ENCODE results near the gene TMEM9B.
A peak's percentile ranks its signal among the peaks of the same experiment; 100 is the strongest.

The TMEM9B gene

GRCh38 chr11:8933931-8934330 is 30.3 kb downstream of the TMEM9B start:
- in situ Hi-C loops (cut with HindIII; ENCODE audit: low pct_unique_long_range_greater_than_20kb, low sequenced_read_pairs), result no loop called here
- no peak for DNase-seq (ENCODE audit: low read depth in 1 of 2, low spot score in 1 of 2)
- no peak for TF ChIP-seq JUND (IDR thresholded peaks at IDR 0.05; ENCODE audit: low read depth)

- no peak for TF ChIP-seq JUND (IDR thresholded peaks at IDR 0.05; ENCODE audit: low read depth)
- DNase-seq (ENCODE audit: low read depth in 1 of 2, low spot score in 1 of 2), result peak in 1 of 2 experiments; percentile 29
- in situ Hi-C loops (cut with HindIII; ENCODE audit: low pct_unique_long_range_greater_than_20kb, low sequenced_read_pairs), result no loop called here
These were observed 31.6 kb downstream of the TMEM9B start, which contains the start of gene C11orf16 for GRCh38 chr11:8932564-8933180. TSS of gene C11orf16 (minus strand) at chr11:8932947. CDS start at chr11:8932308, 639 bp downstream.

- in situ Hi-C loops (cut with HindIII; ENCODE audit: low pct_unique_long_range_greater_than_20kb, low sequenced_read_pairs), result no loop called here
- DNase-seq (ENCODE audit: low read depth in 1 of 2, low spot score in 1 of 2), result no peak
- no peak for TF ChIP-seq JUND (IDR thresholded peaks at IDR 0.05; ENCODE audit: low read depth)
These were observed 33.6 kb downstream of the TMEM9B start for GRCh38 chr11:8930456-8931175.

GRCh38 chr11:8928981-8929615 is 35.1 kb downstream of the TMEM9B start:
- in situ Hi-C loops (cut with HindIII; ENCODE audit: low pct_unique_long_range_greater_than_20kb, low sequenced_read_pairs), result no loop called here
- no peak for TF ChIP-seq JUND (IDR thresholded peaks at IDR 0.05; ENCODE audit: low read depth)
- DNase-seq (ENCODE audit: low read depth in 1 of 2, low spot score in 1 of 2), result no peak

- in situ Hi-C loops (cut with HindIII; ENCODE audit: low pct_unique_long_range_greater_than_20kb, low sequenced_read_pairs), result no loop called here
- DNase-seq (ENCODE audit: low read depth in 1 of 2, low spot score in 1 of 2), result no peak
- TF ChIP-seq JUND (IDR thresholded peaks at IDR 0.05; ENCODE audit: low read depth), result no peak
These were observed 36.0 kb downstream of the TMEM9B start for GRCh38 chr11:8928205-8928604.

- no peak for TF ChIP-seq JUND (IDR thresholded peaks at IDR 0.05; ENCODE audit: low read depth)
- no peak for DNase-seq (ENCODE audit: low read depth in 1 of 2, low spot score in 1 of 2)
- in situ Hi-C loops (cut with HindIII; ENCODE audit: low pct_unique_long_range_greater_than_20kb, low sequenced_read_pairs), result no loop called here
These were observed 37.0 kb downstream of the TMEM9B start for GRCh38 chr11:8927233-8927632.

- no peak for TF ChIP-seq JUND (IDR thresholded peaks at IDR 0.05; ENCODE audit: low read depth)
- in situ Hi-C loops (cut with HindIII; ENCODE audit: low pct_unique_long_range_greater_than_20kb, low sequenced_read_pairs), result no loop called here
- no peak for DNase-seq (ENCODE audit: low read depth in 1 of 2, low spot score in 1 of 2)
These were observed 38.0 kb downstream of the TMEM9B start for GRCh38 chr11:8926236-8926635.

- in situ Hi-C loops (cut with HindIII; ENCODE audit: low pct_unique_long_range_greater_than_20kb, low sequenced_read_pairs), result no loop called here
- no peak for DNase-seq (ENCODE audit: low read depth in 1 of 2, low spot score in 1 of 2)
- TF ChIP-seq JUND (IDR thresholded peaks at IDR 0.05; ENCODE audit: low read depth), result no peak
These were observed 38.5 kb downstream of the TMEM9B start for GRCh38 chr11:8925711-8926110.

- TF ChIP-seq JUND (IDR thresholded peaks at IDR 0.05; ENCODE audit: low read depth), result no peak
- in situ Hi-C loops (cut with HindIII; ENCODE audit: low pct_unique_long_range_greater_than_20kb, low sequenced_read_pairs), result no loop called here
These were observed 41.6 kb downstream of the TMEM9B start for GRCh38 chr11:8922691-8923090.

GRCh38 chr11:8917157-8917825 is 47.0 kb downstream of the TMEM9B start:
- peak; percentile 43 to 79 for DNase-seq (ENCODE audit: low read depth in 1 of 2, low spot score in 1 of 2)
- TF ChIP-seq JUND (IDR thresholded peaks at IDR 0.05; ENCODE audit: low read depth), result no peak
- in situ Hi-C loops (cut with HindIII; ENCODE audit: low pct_unique_long_range_greater_than_20kb, low sequenced_read_pairs), result no loop called here

More at GRCh38 chr11:8922691-8923090, 41.6 kb downstream of the TMEM9B start:
- DNase-seq (ENCODE audit: low read depth in 1 of 2, low spot score in 1 of 2), result no peak

GRCh38 chr11:8914661-8915018 is 49.6 kb downstream of the TMEM9B start:
- TF ChIP-seq JUND (IDR thresholded peaks at IDR 0.05; ENCODE audit: low read depth), result no peak
- no peak for DNase-seq (ENCODE audit: low read depth in 1 of 2, low spot score in 1 of 2)
- in situ Hi-C loops (cut with HindIII; ENCODE audit: low pct_unique_long_range_greater_than_20kb, low sequenced_read_pairs), result no loop called here

- in situ Hi-C loops (cut with HindIII; ENCODE audit: low pct_unique_long_range_greater_than_20kb, low sequenced_read_pairs), result no loop called here
- peak; percentile 16 to 44 for DNase-seq (ENCODE audit: low read depth in 1 of 2, low spot score in 1 of 2)
- TF ChIP-seq JUND (IDR thresholded peaks at IDR 0.05; ENCODE audit: low read depth), result no peak
These were observed 50.1 kb downstream of the TMEM9B start for GRCh38 chr11:8913961-8914660.
